Tibial nerve (tissue), 4 donors: Measurements from ENCODE around the gene MARK4.
"Not testable (repeated sequence)": the region's sequence is repeated elsewhere in the genome, so short reads cannot be mapped to it uniquely, and the experiment has no call there.

Source experiments
- EP300 ChIP-seq, 2 donors: sonication (generic); formaldehyde crosslinking; IDR thresholded peaks; one replicate each; pipeline ENCODE4 v1.6.1; 2017; ENCODE audit warnings: antibody characterized with exemption in 2 of 2, mild to moderate bottlenecking in 1 of 2
- TF ChIP-seq, protein P1 (sequence below), 5 experiments: fragments of 200-600 bp in 3 of 5; fragments of 450-650 bp in 2 of 5; sonication (generic) in 3 of 5; IDR thresholded peaks; one replicate each; pipeline ENCODE4 v1.5.1; 2016 to 2019; ENCODE audit warnings: antibody characterized with exemption in 5 of 5, mild to moderate bottlenecking in 3 of 5, moderate library complexity in 2 of 5

DNA sequence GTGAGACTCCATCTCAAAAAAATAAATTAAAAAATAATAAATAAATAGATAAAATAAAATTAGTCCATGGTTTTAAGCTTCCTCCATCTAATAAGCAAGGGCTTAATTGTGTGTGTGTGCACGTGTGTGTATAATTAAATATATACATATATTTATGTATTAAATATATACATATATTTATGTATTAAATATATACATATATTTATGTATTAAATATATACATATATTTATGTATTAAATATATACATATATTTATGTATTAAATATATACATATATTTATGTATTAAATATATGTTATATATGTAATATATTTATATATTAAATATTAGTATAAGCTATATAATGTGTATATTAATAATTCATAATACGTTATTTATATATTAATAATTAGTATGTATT is 22.0 kb upstream of the MARK4 start:
- TF ChIP-seq, protein P1, sequence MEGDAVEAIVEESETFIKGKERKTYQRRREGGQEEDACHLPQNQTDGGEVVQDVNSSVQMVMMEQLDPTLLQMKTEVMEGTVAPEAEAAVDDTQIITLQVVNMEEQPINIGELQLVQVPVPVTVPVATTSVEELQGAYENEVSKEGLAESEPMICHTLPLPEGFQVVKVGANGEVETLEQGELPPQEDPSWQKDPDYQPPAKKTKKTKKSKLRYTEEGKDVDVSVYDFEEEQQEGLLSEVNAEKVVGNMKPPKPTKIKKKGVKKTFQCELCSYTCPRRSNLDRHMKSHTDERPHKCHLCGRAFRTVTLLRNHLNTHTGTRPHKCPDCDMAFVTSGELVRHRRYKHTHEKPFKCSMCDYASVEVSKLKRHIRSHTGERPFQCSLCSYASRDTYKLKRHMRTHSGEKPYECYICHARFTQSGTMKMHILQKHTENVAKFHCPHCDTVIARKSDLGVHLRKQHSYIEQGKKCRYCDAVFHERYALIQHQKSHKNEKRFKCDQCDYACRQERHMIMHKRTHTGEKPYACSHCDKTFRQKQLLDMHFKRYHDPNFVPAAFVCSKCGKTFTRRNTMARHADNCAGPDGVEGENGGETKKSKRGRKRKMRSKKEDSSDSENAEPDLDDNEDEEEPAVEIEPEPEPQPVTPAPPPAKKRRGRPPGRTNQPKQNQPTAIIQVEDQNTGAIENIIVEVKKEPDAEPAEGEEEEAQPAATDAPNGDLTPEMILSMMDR (IDR thresholded peaks at IDR 0.05) = not testable (repeated sequence)
- not testable (repeated sequence) for TF ChIP-seq EP300 (IDR thresholded peaks at IDR 0.05)
